K562 (cell line): ENCODE data around the gene CD164. TPM values are rescaled to one million over a fixed set of nuclear protein-coding genes. Genes with fewer than 3 reads are reported as not detected.

ENCODE experiments used
- BCL6 ChIP-seq: fragments of 250-450 bp; sonication (Bioruptor Pico); IDR thresholded peaks from 2 replicates; pipeline ENCODE4 v1.4.0; 2020
- BCLAF1 ChIP-seq, 2 experiments: fragments of 450-650 bp in 1 of 2; IDR thresholded peaks; 2 replicates each; pipeline ENCODE4 v1.6.1; 2011 to 2017; ENCODE audit warnings: low read depth in 2 of 2, antibody characterized with exemption in 1 of 2, borderline replicate concordance in 1 of 2, low read length in 1 of 2, mild to moderate bottlenecking in 1 of 2, mixed read lengths in 1 of 2; ENCODE audit not compliant: control insufficient read depth in 1 of 2
- CBFB ChIP-seq: sonication (generic); formaldehyde crosslinking; IDR thresholded peaks from 2 replicates; pipeline ENCODE4 v1.4.0; 2020; ENCODE audit warnings: mild to moderate bottlenecking, missing genetic modification reagents
- DPF2 ChIP-seq: fragments of 450-650 bp; IDR thresholded peaks from 2 replicates; pipeline ENCODE4 v1.6.1; 2016
- ETV5 ChIP-seq: sonication (generic); formaldehyde crosslinking; IDR thresholded peaks from 2 replicates; pipeline ENCODE4 v1.4.0; 2020; ENCODE audit warnings: low read depth, mild to moderate bottlenecking, missing genetic modification reagents
- NR2C1 ChIP-seq, 2 experiments: fragments of 450-650 bp; IDR thresholded peaks; 2 replicates each; pipeline ENCODE4 v1.6.1; 2017; ENCODE audit warnings: mild to moderate bottlenecking in 2 of 2, antibody characterized with exemption in 1 of 2, inconsistent platforms in 1 of 2, missing compliant biosample characterization in 1 of 2, missing genetic modification characterization in 1 of 2
- PKNOX1 ChIP-seq: fragments of 450-650 bp; IDR thresholded peaks from 2 replicates; pipeline ENCODE4 v1.6.1; 2016
- SAFB ChIP-seq: fragments of 200-400 bp; formaldehyde crosslinking; IDR thresholded peaks from 2 replicates; pipeline ENCODE4 v1.6.1; 2017; ENCODE audit warnings: low read depth, low read length, borderline replicate concordance
- SPI1 ChIP-seq: IDR thresholded peaks from 2 replicates; pipeline ENCODE4 v1.6.1; 2011; ENCODE audit warnings: low read depth, low read length, control low read depth, borderline replicate concordance
- TGIF2 ChIP-seq: sonication (generic); formaldehyde crosslinking; IDR thresholded peaks from 2 replicates; pipeline ENCODE4 v1.8.1; 2022; ENCODE audit warnings: mild to moderate bottlenecking, missing genetic modification reagents, moderate library complexity
- ZBTB5 ChIP-seq: fragments of 450-650 bp; IDR thresholded peaks from 2 replicates; pipeline ENCODE4 v1.6.1; 2017; ENCODE audit warnings: antibody characterized with exemption
- ZNF384 ChIP-seq: IDR thresholded peaks from 2 replicates; pipeline ENCODE4 v1.6.1; 2012; ENCODE audit warnings: low read depth, low read length, improper control_type of control experiment
- ZNF75A ChIP-seq: fragments of 450-650 bp; formaldehyde crosslinking; IDR thresholded peaks from 2 replicates; pipeline ENCODE4 v1.4.0; 2020; ENCODE audit warnings: mild to moderate bottlenecking
- polyA plus RNA-seq, 8 experiments: library from polyadenylated mRNA; depleted of rRNA in 4 of 8; stranded (reverse) in 5 of 8; unstranded in 3 of 8; fragments of >200 nt; fragmentation: Nextera tagmentation in 2 of 8; fragmentation: Illumina TruSeq in 1 of 8; extraction: Ambion mirVana in 2 of 8; extraction: Trizol in 1 of 8; gene quantifications; 2 replicates each; pipeline versions ENCODE4 v1.2.1 to v1.2.3, GENCODE V29; 2011 to 2014; ENCODE audit warnings: inconsistent platforms in 1 of 8, missing spikeins in 1 of 8
- total RNA-seq, 7 experiments: library from RNA; depleted of rRNA in 6 of 7; stranded (reverse); fragments of >200 nt in 6 of 7; fragmentation: Illumina TruSeq in 2 of 7; extraction: Trizol in 2 of 7; gene quantifications; 2 replicates each; pipeline versions ENCODE4 v1.2.1 to v1.2.3, GENCODE V29; 2011 to 2021; ENCODE audit warnings: low replicate concordance in 1 of 7
- TF ChIP-seq, protein P1 (sequence below), 2 experiments: IDR thresholded peaks; 2 replicates each; pipeline ENCODE4 v1.6.1; 2011; ENCODE audit warnings: borderline replicate concordance in 1 of 2, control low read depth in 1 of 2, low read depth in 1 of 2, low read length in 1 of 2, mild to moderate bottlenecking in 1 of 2, mixed read lengths in 1 of 2, moderate library complexity in 1 of 2; ENCODE audit not compliant: insufficient read depth in 1 of 2, insufficient read length in 1 of 2, poor library complexity in 1 of 2, severe bottlenecking in 1 of 2; ENCODE audit errors: extremely low read depth in 1 of 2
- TF ChIP-seq, protein P2 (sequence below): sonication (generic); formaldehyde crosslinking; IDR thresholded peaks from 2 replicates; pipeline ENCODE4 v1.9.0; 2022; ENCODE audit warnings: mild to moderate bottlenecking, missing genetic modification reagents

CD164 gene
- total and polyA plus RNA-seq, 9 of the 15 experiments (the other 6 are each of a cell fraction or from before 2014, with no cell fraction given), result 79.5 to 317 (median 165) TPM

DNA sequence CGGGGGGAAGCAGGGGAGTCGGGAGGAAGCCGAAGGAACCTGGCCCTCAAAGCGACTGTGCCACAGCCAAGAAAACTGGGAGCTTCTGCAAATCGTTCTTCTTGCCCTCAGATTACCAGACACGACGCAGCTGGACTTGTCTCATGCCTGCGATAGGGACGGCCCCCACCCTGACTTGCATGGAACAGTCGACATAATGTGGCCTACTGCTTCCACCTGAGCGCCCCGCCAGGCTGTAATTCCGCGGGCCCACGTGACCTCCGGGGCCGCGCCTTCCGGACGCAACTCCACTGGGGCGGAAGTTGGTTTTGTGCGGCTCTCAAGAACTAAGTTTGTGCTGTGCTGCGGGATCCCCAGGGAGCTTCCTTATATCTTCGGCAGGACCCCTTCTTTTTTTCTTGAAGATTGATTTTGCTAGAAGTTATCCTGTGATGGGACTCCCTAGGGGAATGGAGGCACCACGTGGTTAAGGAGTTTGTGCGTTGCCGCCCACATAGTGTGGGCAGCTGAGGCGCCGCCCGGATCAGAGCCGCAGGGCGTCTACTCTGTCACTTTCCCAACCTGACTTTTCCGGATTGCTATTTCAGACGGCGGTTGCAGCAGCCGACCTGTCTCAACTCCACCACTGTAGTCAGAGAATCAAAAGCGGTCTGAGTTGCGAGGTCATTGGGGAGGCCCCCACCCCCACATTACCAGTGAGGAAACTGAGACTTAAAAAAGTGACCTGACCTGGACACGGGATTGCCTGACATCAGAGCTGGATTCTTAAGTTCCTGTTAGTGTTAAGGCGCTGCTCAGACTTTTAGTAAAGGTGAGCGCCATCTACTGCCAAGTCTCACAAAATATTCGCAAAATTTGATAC lies 540 bp upstream of the CD164 start (continued):
- TF ChIP-seq CBFB (CRISPR knock-in tag) (no peak), DPF2 (peak; percentile 61), SAFB (no peak), ETV5 (CRISPR knock-in tag) (peak; percentile 68; the same call in 1 of the 2 replicates), BCLAF1 (IDR thresholded peaks at IDR 0.05; ENCODE audit: borderline replicate concordance in 1 of 2, control insufficient read depth in 1 of 2, low read depth in 2 of 2, low read length in 1 of 2) (peak; percentile 63 to 99; a peak in 2 of 4 replicates), ZNF384 (peak; percentile 30; the same call in 1 of the 2 replicates), SPI1 (peak; percentile 80), NR2C1 (IDR thresholded peaks at IDR 0.05) (no peak), NR2C1 (tag; IDR thresholded peaks at IDR 0.05) (0 out of 2 replicates have a peak, but pooled peaks have one; percentile 16), TGIF2 (CRISPR knock-in tag) (peak; percentile 44; the same call in 1 of the 2 replicates), ZBTB5 (no peak), BCL6 (CRISPR knock-in tag) (no peak), ZNF75A (CRISPR knock-in tag) (no peak), PKNOX1 (peak; percentile 55; the same call in 1 of the 2 replicates)
- TF ChIP-seq, protein P1, sequence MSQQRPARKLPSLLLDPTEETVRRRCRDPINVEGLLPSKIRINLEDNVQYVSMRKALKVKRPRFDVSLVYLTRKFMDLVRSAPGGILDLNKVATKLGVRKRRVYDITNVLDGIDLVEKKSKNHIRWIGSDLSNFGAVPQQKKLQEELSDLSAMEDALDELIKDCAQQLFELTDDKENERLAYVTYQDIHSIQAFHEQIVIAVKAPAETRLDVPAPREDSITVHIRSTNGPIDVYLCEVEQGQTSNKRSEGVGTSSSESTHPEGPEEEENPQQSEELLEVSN (IDR thresholded peaks at IDR 0.05; ENCODE audit: borderline replicate concordance in 1 of 2, extremely low read depth in 1 of 2, insufficient read depth in 1 of 2, insufficient read length in 1 of 2, low read depth in 1 of 2, low read length in 1 of 2, poor library complexity in 1 of 2, severe bottlenecking in 1 of 2), result peak; percentile 25 to 80
- TF ChIP-seq, protein P2, sequence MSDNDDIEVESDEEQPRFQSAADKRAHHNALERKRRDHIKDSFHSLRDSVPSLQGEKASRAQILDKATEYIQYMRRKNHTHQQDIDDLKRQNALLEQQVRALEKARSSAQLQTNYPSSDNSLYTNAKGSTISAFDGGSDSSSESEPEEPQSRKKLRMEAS, result peak; percentile 86
